ENCODE results near the gene PRKAG2.

Gene PRKAG2

GRCh38 chr7:151663382-151664100, 213.4 kb downstream of the PRKAG2 start:
- H3K27ac ChIP-seq = no peak overlapping the region
- TF ChIP-seq ZFX (IDR thresholded peaks at IDR 0.05; ENCODE audit: borderline replicate concordance) = no peak
- TF ChIP-seq, protein P1, sequence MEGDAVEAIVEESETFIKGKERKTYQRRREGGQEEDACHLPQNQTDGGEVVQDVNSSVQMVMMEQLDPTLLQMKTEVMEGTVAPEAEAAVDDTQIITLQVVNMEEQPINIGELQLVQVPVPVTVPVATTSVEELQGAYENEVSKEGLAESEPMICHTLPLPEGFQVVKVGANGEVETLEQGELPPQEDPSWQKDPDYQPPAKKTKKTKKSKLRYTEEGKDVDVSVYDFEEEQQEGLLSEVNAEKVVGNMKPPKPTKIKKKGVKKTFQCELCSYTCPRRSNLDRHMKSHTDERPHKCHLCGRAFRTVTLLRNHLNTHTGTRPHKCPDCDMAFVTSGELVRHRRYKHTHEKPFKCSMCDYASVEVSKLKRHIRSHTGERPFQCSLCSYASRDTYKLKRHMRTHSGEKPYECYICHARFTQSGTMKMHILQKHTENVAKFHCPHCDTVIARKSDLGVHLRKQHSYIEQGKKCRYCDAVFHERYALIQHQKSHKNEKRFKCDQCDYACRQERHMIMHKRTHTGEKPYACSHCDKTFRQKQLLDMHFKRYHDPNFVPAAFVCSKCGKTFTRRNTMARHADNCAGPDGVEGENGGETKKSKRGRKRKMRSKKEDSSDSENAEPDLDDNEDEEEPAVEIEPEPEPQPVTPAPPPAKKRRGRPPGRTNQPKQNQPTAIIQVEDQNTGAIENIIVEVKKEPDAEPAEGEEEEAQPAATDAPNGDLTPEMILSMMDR (IDR thresholded peaks at IDR 0.05) = no peak

DNA sequence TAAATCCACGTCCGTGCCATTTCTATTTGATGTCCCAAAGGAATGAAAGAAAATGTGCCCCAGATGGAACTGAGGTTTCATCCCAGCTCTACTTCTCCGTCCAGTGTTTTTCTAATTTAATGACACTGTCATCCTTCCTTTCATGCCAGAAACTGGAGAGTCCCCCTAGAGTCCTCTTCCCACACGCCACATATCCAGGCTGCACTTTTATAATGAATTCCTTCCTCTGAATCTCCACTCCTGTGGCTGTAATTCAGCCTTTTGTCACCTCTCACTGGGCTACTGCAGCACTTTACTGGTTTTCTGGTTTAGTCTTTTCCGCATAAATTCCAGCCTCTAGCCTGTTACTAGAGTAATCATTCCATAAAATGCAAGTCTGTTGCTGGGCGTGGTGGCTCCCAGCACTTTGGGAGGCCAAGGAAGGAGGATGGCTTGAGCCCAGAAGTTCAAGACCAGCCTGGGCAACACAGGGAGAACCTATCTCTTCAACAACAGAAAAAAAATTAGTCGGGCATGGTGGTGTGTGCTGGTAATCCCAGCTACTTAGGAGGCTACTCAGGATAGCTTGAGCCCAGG, 214.6 kb downstream of the PRKAG2 start:
- TF ChIP-seq, protein P1 (IDR thresholded peaks at IDR 0.05) = no peak
- no peak for TF ChIP-seq ZFX (IDR thresholded peaks at IDR 0.05; ENCODE audit: borderline replicate concordance)
- no peak overlapping the region for H3K27ac ChIP-seq

GRCh38 chr7:151661587-151661986, 215.3 kb downstream of the PRKAG2 start:
- no peak for TF ChIP-seq ZFX (IDR thresholded peaks at IDR 0.05; ENCODE audit: borderline replicate concordance)
- TF ChIP-seq, protein P1 (IDR thresholded peaks at IDR 0.05) = no peak

GRCh38 chr7:151660141-151660540, 216.8 kb downstream of the PRKAG2 start:
- TF ChIP-seq, protein P1 (IDR thresholded peaks at IDR 0.05) = no peak
- TF ChIP-seq ZFX (IDR thresholded peaks at IDR 0.05; ENCODE audit: borderline replicate concordance) = no peak

More at GRCh38 chr7:151661587-151661986, 215.3 kb downstream of the PRKAG2 start:
- H3K27ac ChIP-seq = no peak overlapping the region

GRCh38 chr7:151659219-151659618, 217.7 kb downstream of the PRKAG2 start:
- TF ChIP-seq ZFX (IDR thresholded peaks at IDR 0.05; ENCODE audit: borderline replicate concordance) = no peak
- no peak overlapping the region for H3K27ac ChIP-seq

More at GRCh38 chr7:151660141-151660540, 216.8 kb downstream of the PRKAG2 start:
- H3K27ac ChIP-seq = no peak overlapping the region

GRCh38 chr7:151658778-151659177, 218.1 kb downstream of the PRKAG2 start:
- TF ChIP-seq, protein P1 (IDR thresholded peaks at IDR 0.05) = no peak
- TF ChIP-seq ZFX (IDR thresholded peaks at IDR 0.05; ENCODE audit: borderline replicate concordance) = no peak

GRCh38 chr7:151657173-151657572, 219.7 kb downstream of the PRKAG2 start:
- TF ChIP-seq ZFX (IDR thresholded peaks at IDR 0.05; ENCODE audit: borderline replicate concordance) = no peak
- TF ChIP-seq, protein P1 (IDR thresholded peaks at IDR 0.05) = no peak

More at GRCh38 chr7:151658778-151659177, 218.1 kb downstream of the PRKAG2 start:
- no peak overlapping the region for H3K27ac ChIP-seq

More at GRCh38 chr7:151657173-151657572, 219.7 kb downstream of the PRKAG2 start:
- no peak overlapping the region for H3K27ac ChIP-seq
